NB4 (cell line): ENCODE measurements around the gene ANKFN1.

Experiments
- DNase-seq: peaks from one replicate; pipeline ENCODE4 v3.0.0; 2010; ENCODE audit warnings: low read depth
- H3K4me3 ChIP-seq: one replicate; pipeline ENCODE4 v1.5.1; 2011; ENCODE audit warnings: mild to moderate bottlenecking, low read depth, low read length, moderate library complexity
- CTCF ChIP-seq: IDR thresholded peaks from one replicate; pipeline ENCODE4 v1.5.1; 2012; ENCODE audit warnings: low read depth, low read length
- MAX ChIP-seq: IDR thresholded peaks from 2 replicates; pipeline ENCODE4 v1.6.1; 2011; ENCODE audit warnings: low read depth, low read length
- MYC ChIP-seq: IDR thresholded peaks from 2 replicates; pipeline ENCODE4 v1.6.1; 2011; ENCODE audit warnings: low read depth, low read length
- POLR2A ChIP-seq: IDR thresholded peaks from 2 replicates; pipeline ENCODE4 v1.6.1; 2011; ENCODE audit warnings: mild to moderate bottlenecking; ENCODE audit not compliant: insufficient read length; ENCODE audit errors: extremely low read depth

ANKFN1 gene

GRCh38 chr17:56158915-56159825 is 5.9 kb downstream of the ANKFN1 start:
- H3K4me3 ChIP-seq, result no peak overlapping the region
- DNase-seq, result no peak
- TF ChIP-seq MAX (no peak), POLR2A (no peak), MYC (no peak), CTCF (no peak)

GRCh38 chr17:56159826-56160380 is 6.6 kb downstream of the ANKFN1 start:
- TF ChIP-seq MYC (no peak), POLR2A (no peak), CTCF (no peak), MAX (no peak)
- no peak for DNase-seq
- H3K4me3 ChIP-seq, result no peak overlapping the region

GRCh38 chr17:56160422-56160821 is 7.1 kb downstream of the ANKFN1 start:
- no peak overlapping the region for H3K4me3 ChIP-seq
- DNase-seq, result no peak
- TF ChIP-seq CTCF, result no peak
- no peak for TF ChIP-seq POLR2A
- no peak for TF ChIP-seq MYC
- TF ChIP-seq MAX, result no peak

- DNase-seq, result no peak
- TF ChIP-seq MYC, result no peak
- no peak for TF ChIP-seq CTCF
- TF ChIP-seq POLR2A, result no peak
- no peak for TF ChIP-seq MAX
- no peak overlapping the region for H3K4me3 ChIP-seq
These were observed 11.9 kb downstream of the ANKFN1 start for GRCh38 chr17:56165072-56165641.

- no peak for DNase-seq
- TF ChIP-seq POLR2A (no peak), MYC (no peak), CTCF (no peak), MAX (no peak)
- H3K4me3 ChIP-seq, result no peak overlapping the region
These were observed 14.2 kb downstream of the ANKFN1 start for GRCh38 chr17:56167491-56167890.
